ENCODE measurements around the gene ROBO4. TPM values are rescaled to one million over a fixed set of nuclear protein-coding genes. Genes with fewer than 3 reads are reported as not detected.

Gene ROBO4
- total RNA-seq, 2 donors from 2014 or later: 8.5 to 18.8 TPM

- ATAC-seq (ENCODE audit: insufficient number of reproducible peaks, low FRiP score, low read depth) (no peak), DNase-seq (ENCODE audit: low spot score) (no peak)
- Histone ChIP-seq H3K9me3 (no peaks in the 10 kb centered on the region), H3K36me3 (no peaks in the 10 kb centered on the region), H3K27me3 (replicated peaks; ENCODE audit: insufficient read depth) (peaks cover 50% of the 10 kb centered on the region), H3K4me1 (ENCODE audit: control insufficient read depth in 1 of 2, low read depth in 2 of 2) (peaks cover 5 to 22% of the 10 kb centered on the region in 2 donors), H3K27ac (no peak overlapping the region), H3K4me3 (no peak overlapping the region)
- no peak for TF ChIP-seq CTCF (IDR thresholded peaks at IDR 0.05)
Observed at GRCh38 chr11:124842305-124842704, 55.4 kb downstream of the ROBO4 start.

GRCh38 chr11:124841840-124842239 lies 55.8 kb downstream of the ROBO4 start:
- Histone ChIP-seq H3K27ac (no peak overlapping the region), H3K27me3 (replicated peaks; ENCODE audit: insufficient read depth) (peaks cover 50% of the 10 kb centered on the region), H3K36me3 (no peaks in the 10 kb centered on the region), H3K9me3 (no peaks in the 10 kb centered on the region), H3K4me1 (ENCODE audit: control insufficient read depth in 1 of 2, low read depth in 2 of 2) (peaks cover 5 to 22% of the 10 kb centered on the region in 2 donors), H3K4me3 (no peak overlapping the region)
- TF ChIP-seq CTCF (IDR thresholded peaks at IDR 0.05): no peak
- ATAC-seq (ENCODE audit: insufficient number of reproducible peaks, low FRiP score, low read depth): no peak
- DNase-seq (ENCODE audit: low spot score): no peak

- peaks cover 50% of the 10 kb centered on the region for H3K27me3 ChIP-seq (replicated peaks; ENCODE audit: insufficient read depth)
Observed at GRCh38 chr11:124841201-124841600, 56.5 kb downstream of the ROBO4 start.

GRCh38 chr11:124840666-124841065 lies 57.0 kb downstream of the ROBO4 start:
- Histone ChIP-seq H3K27ac (no peak overlapping the region), H3K9me3 (no peaks in the 10 kb centered on the region), H3K4me1 (ENCODE audit: control insufficient read depth in 1 of 2, low read depth in 2 of 2) (peaks cover 9 to 30% of the 10 kb centered on the region in 2 donors), H3K4me3 (no peak overlapping the region), H3K36me3 (no peaks in the 10 kb centered on the region), H3K27me3 (replicated peaks; ENCODE audit: insufficient read depth) (peaks cover 50% of the 10 kb centered on the region)
- no peak for DNase-seq (ENCODE audit: low spot score)
- TF ChIP-seq CTCF (IDR thresholded peaks at IDR 0.05): no peak
- no peak for ATAC-seq (ENCODE audit: insufficient number of reproducible peaks, low FRiP score, low read depth)

More at GRCh38 chr11:124841201-124841600, 56.5 kb downstream of the ROBO4 start:
- no peak for ATAC-seq (ENCODE audit: insufficient number of reproducible peaks, low FRiP score, low read depth)
- peaks cover 8 to 27% of the 10 kb centered on the region in 2 donors for H3K4me1 ChIP-seq (ENCODE audit: control insufficient read depth in 1 of 2, low read depth in 2 of 2)
- TF ChIP-seq CTCF (IDR thresholded peaks at IDR 0.05): no peak
- H3K36me3 ChIP-seq: no peaks in the 10 kb centered on the region
- DNase-seq (ENCODE audit: low spot score): no peak
- H3K9me3 ChIP-seq: no peaks in the 10 kb centered on the region
- H3K4me3 ChIP-seq: no peak overlapping the region
- H3K27ac ChIP-seq: no peak overlapping the region

GRCh38 chr11:124839972-124840621 lies 57.6 kb downstream of the ROBO4 start:
- H3K9me3 ChIP-seq: no peaks in the 10 kb centered on the region
- peak overlapping the region; percentile 65 for H3K4me3 ChIP-seq
- peak overlapping the region in 1 of 2 donors; percentile 8 for H3K27ac ChIP-seq
- DNase-seq (ENCODE audit: low spot score): no peak
- peaks cover 9 to 30% of the 10 kb centered on the region in 2 donors for H3K4me1 ChIP-seq (ENCODE audit: control insufficient read depth in 1 of 2, low read depth in 2 of 2)
- no peak for TF ChIP-seq CTCF (IDR thresholded peaks at IDR 0.05)
- peaks cover 50% of the 10 kb centered on the region for H3K27me3 ChIP-seq (replicated peaks; ENCODE audit: insufficient read depth)
- no peaks in the 10 kb centered on the region for H3K36me3 ChIP-seq
- ATAC-seq (ENCODE audit: insufficient number of reproducible peaks, low FRiP score, low read depth): no peak

All from thoracic aorta (tissue), 2 donors.